Measurements from ENCODE around the gene BBX.

The BBX gene

GRCh38 chr3:107837895-107838612, 315.3 kb downstream of the BBX start:
- DNase-seq (ENCODE audit: low read depth in 1 of 2, low spot score in 1 of 2), result no peak

- no peak for DNase-seq (ENCODE audit: low read depth in 1 of 2, low spot score in 1 of 2)
Measured at GRCh38 chr3:107841831-107842230, 319.1 kb downstream of the BBX start.

DNA sequence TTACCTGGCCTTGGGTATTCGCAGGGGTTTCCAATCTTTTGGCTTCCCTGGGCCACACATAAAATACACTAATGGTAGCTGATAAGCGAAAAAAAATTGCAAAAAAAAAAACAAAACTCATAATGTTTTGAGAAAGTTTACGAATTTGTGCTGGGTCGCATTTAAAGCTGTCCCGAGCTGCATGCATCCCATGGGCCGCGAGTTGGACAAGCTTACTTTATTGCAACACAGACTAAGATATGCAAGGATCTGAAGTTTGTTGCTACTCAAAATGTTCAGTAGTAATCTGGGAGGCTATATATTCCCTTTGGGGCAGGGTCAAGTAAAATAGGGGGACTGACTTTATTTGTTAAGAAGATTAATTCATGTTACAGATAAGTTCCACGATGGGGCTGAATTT, 320.2 kb downstream of the BBX start:
- no peak for DNase-seq (ENCODE audit: low read depth in 1 of 2, low spot score in 1 of 2)

DNA sequence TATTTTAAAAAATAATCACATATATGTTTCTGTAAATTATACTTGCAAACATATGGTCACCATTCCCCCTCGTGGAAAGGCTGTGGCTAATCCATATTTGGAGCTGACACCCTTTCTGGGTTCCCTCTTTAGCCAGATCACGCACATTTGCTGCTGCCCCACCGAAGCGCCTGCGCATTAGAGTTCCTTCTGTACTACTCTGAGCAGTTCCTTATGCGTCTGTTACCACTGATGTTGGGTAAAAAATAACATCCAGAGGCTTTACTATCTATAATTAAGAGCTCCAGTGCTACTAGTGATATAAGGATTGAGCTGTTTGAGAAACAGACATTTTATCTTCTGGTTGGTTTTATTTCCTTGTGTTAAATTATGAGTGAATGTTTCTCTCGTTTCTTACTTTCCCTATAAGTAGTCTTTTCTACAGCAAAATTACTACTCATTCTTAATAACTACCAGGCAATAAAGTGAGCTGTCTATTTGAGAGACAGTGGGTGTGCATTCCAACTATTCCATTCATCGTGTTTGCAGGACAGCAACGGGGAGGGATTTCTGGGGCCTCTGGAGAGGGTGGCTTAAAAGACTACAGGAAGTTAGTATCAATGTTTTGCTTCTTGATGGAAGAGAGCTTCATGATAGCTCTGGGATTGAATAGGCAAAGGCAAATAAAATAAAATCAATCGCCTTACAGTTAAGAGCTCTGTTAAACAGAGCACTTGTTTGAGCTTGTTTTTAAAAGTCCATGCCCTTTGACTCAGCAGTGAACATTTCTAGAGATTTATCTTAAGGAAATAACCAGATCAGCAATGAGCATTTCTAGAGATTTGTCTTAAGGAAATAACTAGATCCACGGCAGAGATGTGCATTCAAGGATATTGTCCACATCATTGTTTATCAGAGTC, 322.9 kb downstream of the BBX start:
- no peak for DNase-seq (ENCODE audit: low read depth in 1 of 2, low spot score in 1 of 2)

DNA sequence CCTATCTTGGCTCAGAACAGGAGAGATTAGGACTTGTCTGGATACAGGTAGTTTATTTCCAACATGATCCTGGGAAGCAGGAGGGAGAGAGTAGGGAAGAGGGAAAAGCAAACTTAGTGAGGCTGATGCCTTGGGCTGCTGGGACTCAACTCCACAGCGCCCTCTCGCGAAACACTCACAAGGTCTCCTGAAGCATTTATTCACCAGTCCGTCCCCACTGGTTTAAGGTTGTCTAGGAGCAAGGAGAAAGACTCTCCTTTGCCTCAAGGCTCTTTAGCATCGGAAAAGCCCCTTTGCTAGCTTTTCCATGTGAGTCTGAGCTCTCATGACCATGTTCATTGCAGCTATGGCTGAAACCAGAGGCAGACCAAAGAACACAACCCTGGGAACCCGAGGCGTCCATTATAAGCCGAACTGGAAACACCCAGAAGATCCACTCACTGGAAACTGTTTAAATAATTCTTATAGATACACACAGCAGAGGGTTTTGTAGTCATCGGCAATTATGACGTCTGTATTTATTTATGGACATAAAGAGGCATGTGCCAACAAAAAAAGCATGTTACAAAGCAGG, 323.6 kb downstream of the BBX start:
- no peak for DNase-seq (ENCODE audit: low read depth in 1 of 2, low spot score in 1 of 2)

DNA sequence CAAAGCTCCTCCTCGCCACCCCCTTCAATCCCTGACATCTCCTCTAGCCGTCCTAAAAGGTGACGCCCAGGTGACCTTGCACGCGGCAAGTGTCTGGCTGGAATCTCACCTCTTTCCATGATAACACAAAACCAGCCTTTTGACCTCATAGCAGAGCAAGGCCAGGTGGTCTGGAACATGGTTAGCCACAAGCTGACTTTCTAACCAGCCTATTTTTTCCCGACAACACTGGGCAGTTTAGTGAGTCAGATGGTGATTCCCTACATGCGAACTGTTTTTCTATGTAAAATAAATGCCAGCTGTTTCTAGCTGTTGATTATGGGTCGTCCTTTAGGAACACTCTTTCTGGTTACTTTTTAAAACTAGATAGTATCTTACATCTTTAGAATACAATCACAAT, 325.0 kb downstream of the BBX start:
- DNase-seq (ENCODE audit: low read depth in 1 of 2, low spot score in 1 of 2), result no peak

- no peak for DNase-seq (ENCODE audit: low read depth in 1 of 2, low spot score in 1 of 2)
Measured at GRCh38 chr3:107848351-107848915, 325.7 kb downstream of the BBX start.

GRCh38 chr3:107850681-107851080, 327.9 kb downstream of the BBX start:
- DNase-seq (ENCODE audit: low read depth in 1 of 2, low spot score in 1 of 2), result no peak

DNA sequence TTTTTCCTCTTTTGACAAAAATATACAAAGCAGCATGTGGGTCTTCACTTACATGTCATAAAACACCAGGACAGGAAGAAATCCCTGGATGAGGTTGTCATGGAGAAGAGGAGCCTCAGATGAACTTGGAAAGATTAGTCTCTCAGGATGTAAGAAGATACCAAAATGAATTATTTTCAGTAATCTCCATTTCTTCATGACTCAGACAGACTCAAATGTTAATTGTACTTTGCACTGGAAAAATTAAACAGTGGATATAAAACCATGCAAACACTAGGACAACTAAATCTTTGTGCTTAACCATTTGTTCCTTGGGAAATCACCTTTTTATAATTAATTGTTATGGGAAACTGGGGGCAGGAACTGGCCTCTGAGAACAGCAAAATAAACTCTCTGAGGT, 331.1 kb downstream of the BBX start:
- no peak for DNase-seq (ENCODE audit: low read depth in 1 of 2, low spot score in 1 of 2)

GRCh38 chr3:107854733-107855132, 332.0 kb downstream of the BBX start:
- no peak for DNase-seq (ENCODE audit: low read depth in 1 of 2, low spot score in 1 of 2)

DNA sequence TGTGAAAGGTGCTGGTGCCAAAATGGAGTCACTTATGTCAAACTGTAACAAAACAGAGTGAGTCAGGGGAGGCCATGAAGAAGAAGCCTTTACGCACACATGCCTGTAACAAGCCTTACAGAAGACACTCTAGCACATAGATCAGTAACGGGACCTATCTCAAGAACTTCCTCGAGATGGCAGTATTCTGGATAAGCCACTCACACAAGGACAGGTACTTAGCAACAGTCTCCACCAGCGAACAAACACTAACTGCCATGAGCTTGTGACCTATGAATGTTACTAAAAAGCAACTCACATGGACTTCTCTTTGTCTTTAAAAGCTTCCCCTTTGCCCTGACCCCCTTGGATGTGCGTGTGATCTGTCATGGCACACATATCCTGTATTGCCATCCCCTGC, 332.9 kb downstream of the BBX start:
- DNase-seq (ENCODE audit: low read depth in 1 of 2, low spot score in 1 of 2), result no peak

- no peak for DNase-seq (ENCODE audit: low read depth in 1 of 2, low spot score in 1 of 2)
Measured at GRCh38 chr3:107857854-107858253, 335.1 kb downstream of the BBX start.

DNA sequence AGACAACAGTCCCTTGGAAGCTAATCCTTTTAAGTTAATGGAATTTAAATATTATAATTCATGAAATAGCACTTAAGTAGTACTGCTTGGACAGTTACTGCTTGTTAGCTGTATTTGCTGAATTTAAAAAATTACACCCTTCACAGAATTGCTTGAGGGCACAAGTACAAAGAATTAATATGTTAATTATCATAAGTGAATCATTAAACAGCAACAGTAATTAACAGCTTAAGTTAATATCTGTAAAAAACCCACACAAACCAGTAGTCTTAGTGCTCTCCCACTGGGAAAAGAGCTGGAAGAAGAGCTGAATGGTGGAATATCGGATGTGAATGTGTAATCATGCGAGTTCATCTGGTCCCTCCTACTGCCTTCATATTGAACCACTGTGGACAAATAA, 336.1 kb downstream of the BBX start:
- DNase-seq (ENCODE audit: low read depth in 1 of 2, low spot score in 1 of 2), result no peak

All from activated CD4-positive, alpha-beta T cell treated with anti-CD3 and anti-CD28 coated beads, Interleukin-2, amount 50 U/mL, for 24 hours (primary cell).